GM23338 (cell line): Measurements from ENCODE around the gene MSMB. TPM values are rescaled to one million over a fixed set of nuclear protein-coding genes. Genes with fewer than 3 reads are reported as not detected.

Source experiments
- ATAC-seq: fragments of 200-7000 bp; cut with Tn5 transposase; 3 replicates; pipeline ENCODE4 v1.9.1; 2020
- DNase-seq: peaks from one replicate; pipeline ENCODE4 v3.0.0-alpha.2; 2015; ENCODE audit warnings: low spot score
- H2AFZ ChIP-seq: fragments of 200-600 bp; sonication (generic); 2 replicates; pipeline ENCODE4 v1.8.0; 2016; ENCODE audit warnings: antibody characterized with exemption, mild to moderate bottlenecking, moderate library complexity
- H3F3A ChIP-seq: fragments of 200-600 bp; sonication (generic); replicated peaks from 2 replicates; pipeline ENCODE4 v1.8.0; 2017; ENCODE audit warnings: antibody characterized with exemption, mixed run types, low read depth
- H3K27ac ChIP-seq: fragments of 200-600 bp; sonication (generic); 2 replicates; pipeline ENCODE4 v1.6.1; 2016; ENCODE audit warnings: low read depth
- H3K27me3 ChIP-seq: fragments of 200-600 bp; sonication (generic); 2 replicates; pipeline ENCODE4 v1.8.0; 2016; ENCODE audit warnings: mild to moderate bottlenecking, mixed run types, moderate library complexity; ENCODE audit not compliant: insufficient read depth
- H3K36me3 ChIP-seq: fragments of 200-600 bp; sonication (generic); 2 replicates; pipeline ENCODE4 v1.8.0; 2016; ENCODE audit warnings: mild to moderate bottlenecking; ENCODE audit not compliant: insufficient read depth
- H3K4me1 ChIP-seq: fragments of 200-600 bp; sonication (generic); 2 replicates; pipeline ENCODE4 v1.8.0; 2016; ENCODE audit warnings: mild to moderate bottlenecking, moderate library complexity; ENCODE audit not compliant: insufficient read depth
- H3K4me2 ChIP-seq: fragments of 200-600 bp; sonication (generic); 2 replicates; pipeline ENCODE4 v1.7.1; 2017; ENCODE audit warnings: mixed run types
- H3K4me3 ChIP-seq: fragments of 200-600 bp; sonication (generic); 2 replicates; pipeline ENCODE4 v1.6.1; 2016; ENCODE audit warnings: mixed run types
- H3K79me2 ChIP-seq: fragments of 200-600 bp; sonication (generic); replicated peaks from 2 replicates; pipeline ENCODE4 v1.8.0; 2017; ENCODE audit warnings: mild to moderate bottlenecking; ENCODE audit not compliant: insufficient read depth
- H3K9me2 ChIP-seq: fragments of 200-600 bp; sonication (generic); 2 replicates; pipeline ENCODE4 v1.8.0; 2017; ENCODE audit not compliant: insufficient read depth
- H4K20me1 ChIP-seq: fragments of 200-600 bp; sonication (generic); replicated peaks from 2 replicates; pipeline ENCODE4 v1.8.0; 2017; ENCODE audit warnings: mild to moderate bottlenecking; ENCODE audit not compliant: insufficient read depth
- H3K27ac Mint-ChIP-seq: 2 replicates; pipeline ENCODE4 v1.8.0; 2020; ENCODE audit warnings: inconsistent platforms, mild to moderate bottlenecking, moderate library complexity, mixed read lengths
- H3K27me3 Mint-ChIP-seq: 3 replicates; pipeline ENCODE4 v1.8.0; 2022; ENCODE audit warnings: low read depth, mild to moderate bottlenecking, moderate library complexity, mixed read lengths, inconsistent platforms; ENCODE audit not compliant: insufficient read depth, poor library complexity
- H3K36me3 Mint-ChIP-seq: 3 replicates; pipeline ENCODE4 v1.8.0; 2021; ENCODE audit warnings: low read depth, mild to moderate bottlenecking, inconsistent platforms, moderate library complexity, mixed read lengths
- H3K4me1 Mint-ChIP-seq: 3 replicates; pipeline ENCODE4 v1.8.0; 2020; ENCODE audit warnings: mild to moderate bottlenecking, inconsistent platforms, mixed read lengths
- H3K4me3 Mint-ChIP-seq: 3 replicates; pipeline ENCODE4 v1.8.0; 2021; ENCODE audit warnings: moderate library complexity, mild to moderate bottlenecking, inconsistent platforms, mixed read lengths
- H3K9me3 Mint-ChIP-seq: 3 replicates; pipeline ENCODE4 v1.8.0; 2020; ENCODE audit warnings: moderate library complexity, mild to moderate bottlenecking, inconsistent platforms, mixed read lengths
- CREB1 ChIP-seq: fragments of 250-450 bp; sonication (Bioruptor Pico); IDR thresholded peaks from 2 replicates; pipeline ENCODE4 v1.5.0; 2020; ENCODE audit warnings: low read depth, mild to moderate bottlenecking, moderate library complexity
- CTCF ChIP-seq, 2 experiments: fragments of 200-600 bp in 1 of 2; sonication (generic) in 1 of 2; conservative IDR thresholded peaks; 2 replicates each; pipeline versions ENCODE4 v1.5.1 to v1.6.1; 2016 to 2017; ENCODE audit warnings: antibody characterized with exemption in 2 of 2, low read depth in 2 of 2, mild to moderate bottlenecking in 2 of 2, moderate library complexity in 1 of 2
- ETS1 ChIP-seq: IDR thresholded peaks from 2 replicates; pipeline ENCODE4 v1.6.1; 2016; ENCODE audit warnings: antibody characterized with exemption
- EZH2 ChIP-seq: fragments of 200-600 bp; sonication (generic); IDR thresholded peaks from one replicate; pipeline ENCODE4 v1.8.0; 2017; ENCODE audit warnings: antibody characterized with exemption, mild to moderate bottlenecking, low read depth; ENCODE audit not compliant: unreplicated experiment
- EZH2phosphoT487 ChIP-seq: fragments of 200-600 bp; sonication (generic); IDR thresholded peaks from one replicate; pipeline ENCODE4 v1.8.1; 2018; ENCODE audit warnings: antibody characterized with exemption; ENCODE audit not compliant: unreplicated experiment
- JUNB ChIP-seq: IDR thresholded peaks from one replicate; pipeline ENCODE4 v1.6.1; 2016; ENCODE audit warnings: antibody characterized with exemption; ENCODE audit not compliant: unreplicated experiment
- NANOG ChIP-seq: IDR thresholded peaks from 2 replicates; pipeline ENCODE4 v1.6.1; 2016; ENCODE audit warnings: antibody characterized with exemption, borderline replicate concordance
- POLR2AphosphoS5 ChIP-seq: IDR thresholded peaks from 2 replicates; pipeline ENCODE4 v1.6.1; 2016; ENCODE audit warnings: antibody characterized with exemption, low read depth
- REST ChIP-seq: IDR thresholded peaks from one replicate; pipeline ENCODE4 v1.6.1; 2018; ENCODE audit warnings: antibody characterized with exemption; ENCODE audit not compliant: unreplicated experiment
- STAT1 ChIP-seq: IDR thresholded peaks from one replicate; pipeline ENCODE4 v1.6.1; 2016; ENCODE audit warnings: antibody characterized with exemption; ENCODE audit not compliant: unreplicated experiment
- ZNF114 ChIP-seq: fragments of 250-450 bp; sonication (Bioruptor Pico); IDR thresholded peaks from 2 replicates; pipeline ENCODE4 v1.5.0; 2020; ENCODE audit warnings: mild to moderate bottlenecking, moderate library complexity
- ZNF331 ChIP-seq: fragments of 250-450 bp; sonication (Bioruptor Pico); IDR thresholded peaks from 2 replicates; pipeline ENCODE4 v1.5.0; 2020; ENCODE audit warnings: low read depth, mild to moderate bottlenecking, moderate library complexity
- ZNF462 ChIP-seq: fragments of 250-450 bp; sonication (Bioruptor Pico); IDR thresholded peaks from 2 replicates; pipeline ENCODE4 v1.5.0; 2020; ENCODE audit warnings: mild to moderate bottlenecking, moderate library complexity
- polyA plus RNA-seq: library from polyadenylated mRNA; unstranded; fragments of >200 nt; fragmentation: Nextera tagmentation; extraction: Ambion mirVana; gene quantifications from 2 replicates; pipeline ENCODE4 v1.2.1, GENCODE V29; 2016
- total RNA-seq: library from RNA; depleted of rRNA; stranded (reverse); fragments of >200 nt; shearing (Covaris generic); gene quantifications from 2 replicates; pipeline ENCODE4 v1.2.3, GENCODE V29; 2014

Gene MSMB
- total and polyA plus RNA-seq, 2 experiments from 2014 or later, result not detected

GRCh38 chr10:46070749-46071148 is 24.7 kb upstream of the MSMB start:
- peaks cover 4% of the 10 kb centered on the region for H3K27me3 Mint-ChIP-seq
- no peaks in the 10 kb centered on the region for H4K20me1 ChIP-seq
- no peaks in the 10 kb centered on the region for H3K79me2 ChIP-seq
- no peak overlapping the region for H3K27ac ChIP-seq
- no peak for DNase-seq
- no peaks in the 10 kb centered on the region for H3F3A ChIP-seq
- H3K4me3 Mint-ChIP-seq, result no peak overlapping the region
- H3K9me2 ChIP-seq, result 0 out of 2 replicates have a peak, but pooled peaks cover 3% of the 10 kb centered on the region
- H3K36me3 ChIP-seq, result no peaks in the 10 kb centered on the region
- no peaks in the 10 kb centered on the region for H3K9me3 Mint-ChIP-seq
- 0 out of 2 replicates have a peak overlapping the region, but pooled peaks have one; percentile 56 for H2AFZ ChIP-seq
- no peak overlapping the region for H3K4me2 ChIP-seq
- no peaks in the 10 kb centered on the region for H3K4me1 Mint-ChIP-seq
- no peaks in the 10 kb centered on the region for H3K4me1 ChIP-seq
- no peak for ATAC-seq
- H3K27ac Mint-ChIP-seq, result no peak overlapping the region
- TF ChIP-seq JUNB, result no peak
- TF ChIP-seq ZNF114 (CRISPR knock-in tag), result no peak
- no peak for TF ChIP-seq REST
- TF ChIP-seq ETS1, result no peak
- TF ChIP-seq ZNF462, result no peak
- TF ChIP-seq STAT1, result no peak
- TF ChIP-seq EZH2phosphoT487, result no peak
- TF ChIP-seq EZH2, result no peak
- TF ChIP-seq POLR2AphosphoS5, result no peak
- TF ChIP-seq NANOG, result no peak
- TF ChIP-seq ZNF331 (CRISPR knock-in tag), result no peak
- TF ChIP-seq CREB1, result no peak
- no peak for TF ChIP-seq CTCF (conservative IDR thresholded peaks at IDR 0.05; ENCODE audit: low read depth in 2 of 2)
- H3K4me3 ChIP-seq, result no peak overlapping the region
- no peaks in the 10 kb centered on the region for H3K27me3 ChIP-seq
- H3K36me3 Mint-ChIP-seq, result no peaks in the 10 kb centered on the region
